Right cardiac atrium (tissue), 5 donors: ENCODE measurements around the gene NAT14. TPM values are rescaled to one million over a fixed set of nuclear protein-coding genes. Genes with fewer than 3 reads are reported as not detected.
"Not testable (repeated sequence)": the region's sequence is repeated elsewhere in the genome, so short reads cannot be mapped to it uniquely, and the experiment has no call there.

Experiments used
- ATAC-seq, 2 donors: fragments of 200-7000 bp; cut with Tn5 transposase; one replicate each; pipeline versions ENCODE4 v1.8.0 to v1.9.1; 2020; ENCODE audit warnings: moderate library complexity in 2 of 2, mild to moderate bottlenecking in 1 of 2
- DNase-seq, 3 donors: peaks; one replicate each; pipeline ENCODE4 v3.0.0-alpha.2; 2020
- H3K27ac ChIP-seq: one replicate; pipeline ENCODE4 v1.5.1; 2013; ENCODE audit warnings: mild to moderate bottlenecking, low read length, control low read depth, moderate library complexity
- H3K27me3 ChIP-seq: one replicate; pipeline ENCODE4 v1.6.1; 2013; ENCODE audit not compliant: control insufficient read depth, insufficient read depth
- H3K4me1 ChIP-seq: one replicate; pipeline ENCODE4 v1.6.1; 2013; ENCODE audit warnings: low read length; ENCODE audit not compliant: control insufficient read depth, insufficient read depth
- H3K4me3 ChIP-seq: one replicate; pipeline ENCODE4 v1.5.1; 2013; ENCODE audit warnings: low read length, control low read depth
- H3K9me3 ChIP-seq: one replicate; pipeline ENCODE4 v1.6.1; 2013; ENCODE audit warnings: low read length; ENCODE audit not compliant: control insufficient read depth
- WGBS: extraction: QIAGEN DNeasy Blood & Tissue Kit; methylation state at CpG from one replicate; pipeline ENCODE4 v1.1.7; 2013; 5-methylcytosine and 5-hydroxymethylcytosine counted together
- intact Hi-C, 4 donors: fragments of 100-400 bp; cut with DNase I; formaldehyde crosslinking; loops; one replicate each; pipeline versions ENCODE4 v1.11.0 to v1.14.0; 2022 to 2023
- polyA plus RNA-seq: library from polyadenylated mRNA; stranded (reverse); fragments of 200-250 nt; gene quantifications from one replicate; pipeline ENCODE4 v1.2.3, GENCODE V29; 2013
- total RNA-seq, 4 donors: library from RNA; stranded (reverse); fragmentation: NEBNext Ultra II Directional; extraction: Animal tissue kit (Norgen Biotek cat#: 25700); gene quantifications; one replicate each; pipeline ENCODE4 v1.2.1, GENCODE V29; 2021
- donor health status: healthy with polysubstance abuse.
- donor health status: DM: no; HTN: yes; CAD: no.
- donor health status: DM: no; HTN: no; CAD: no.
- donor health status: DM: no; HTN: yes; CAD: no; lungs with severe emphysema.
- donor health status: DM: yes; HTN: yes; CAD: no.

Gene NAT14
- total and polyA plus RNA-seq, 5 donors: 13.6 to 20.8 (median 15.5) TPM

DNA sequence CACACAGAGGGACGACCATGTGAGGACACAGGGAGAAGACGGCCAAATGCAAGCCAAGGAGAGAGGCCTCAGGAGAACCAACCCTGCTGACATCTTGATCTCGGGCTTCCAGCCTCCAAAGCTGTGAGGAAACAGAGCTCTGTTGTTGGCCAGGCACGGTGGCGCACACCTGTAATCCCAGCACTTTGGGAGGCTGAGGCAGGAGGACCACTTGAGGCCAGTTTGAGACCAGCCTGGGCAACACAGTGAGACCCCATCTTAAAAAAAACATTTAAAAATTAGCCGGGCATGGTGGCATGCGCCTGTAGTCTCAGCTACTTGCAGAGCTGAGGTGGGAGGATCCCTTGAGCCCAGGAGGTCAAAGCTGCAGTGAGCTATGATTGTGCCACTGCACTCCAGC, 49.3 kb downstream of the NAT14 start:
- intact Hi-C loops: not testable (repeated sequence)

GRCh38 chr19:55535173-55535964, 50.4 kb downstream of the NAT14 start:
- 69% methylated on average over 12 of the region's 12 CpGs for WGBS
- peak in 2 of 3 donors; percentile 28 to 53 for DNase-seq
- Histone ChIP-seq H3K9me3 (no peaks in the 10 kb centered on the region), H3K27me3 (no peaks in the 10 kb centered on the region), H3K4me3 (peak overlapping the region; percentile 63), H3K27ac (peak overlapping the region; percentile 26), H3K4me1 (no peaks in the 10 kb centered on the region)
- intact Hi-C loops: no loop called here
- peak; percentile 3 to 19 for ATAC-seq

More for the DNA sequence above, 49.3 kb downstream of the NAT14 start:
- 77% methylated on average over 7 of the region's 7 CpGs for WGBS
- H3K4me3 ChIP-seq, H3K27ac ChIP-seq, H3K9me3 ChIP-seq, H3K4me1 ChIP-seq, H3K27me3 ChIP-seq, ATAC-seq: not testable (repeated sequence)
- DNase-seq: peak in 2 of 3 donors; percentile 10 to 27

- Histone ChIP-seq H3K27me3 (no peaks in the 10 kb centered on the region), H3K9me3 (no peaks in the 10 kb centered on the region), H3K27ac (peak overlapping the region; percentile 44), H3K4me1 (no peaks in the 10 kb centered on the region), H3K4me3 (peak overlapping the region; percentile 63)
- intact Hi-C loops: no loop called here
- WGBS: 72% methylated on average over 22 of the region's 22 CpGs
- DNase-seq (peak in 2 of 3 donors; percentile 54 to 61), ATAC-seq (peak; percentile 5 to 7)
Observed at GRCh38 chr19:55535965-55536350, 51.0 kb downstream of the NAT14 start.

DNA sequence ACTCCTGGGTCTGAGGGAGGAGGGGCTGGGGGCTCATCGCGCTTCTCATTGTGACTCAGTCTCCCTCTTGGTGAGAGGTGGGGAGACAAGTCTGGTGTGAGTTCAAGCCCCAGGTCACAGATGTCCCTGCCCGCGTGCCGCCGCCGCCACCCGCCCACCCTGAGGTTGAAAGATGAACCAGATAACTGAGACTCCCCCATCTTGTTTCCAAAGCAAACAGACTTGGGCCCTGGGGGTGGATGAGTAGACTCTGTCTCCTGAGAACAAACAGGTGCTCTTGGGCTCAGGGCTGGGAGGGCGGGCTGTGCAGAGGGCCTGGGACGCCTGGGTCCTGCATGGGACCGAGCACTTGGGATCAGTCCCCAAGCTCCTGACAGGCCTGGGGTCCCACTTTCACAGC, 51.4 kb downstream of the NAT14 start:
- Histone ChIP-seq H3K9me3 (no peaks in the 10 kb centered on the region), H3K4me3 (peak overlapping the region; percentile 63), H3K4me1 (no peaks in the 10 kb centered on the region), H3K27me3 (no peaks in the 10 kb centered on the region), H3K27ac (peak overlapping the region; percentile 44)
- ATAC-seq: no peak
- 73% methylated on average over 11 of the region's 11 CpGs for WGBS
- intact Hi-C loops: no loop called here
- DNase-seq: peak in 2 of 3 donors; percentile 19 to 49

Other genes starting within 250 kb of the NAT14 start
- gene PPP6R1, start 226.2 kb upstream of the NAT14 start, total RNA-seq: 10 to 100 TPM; 39.3 to 43.5 (median 41.4) TPM
- gene PPP6R1, start 226.2 kb upstream of the NAT14 start, polyA plus RNA-seq: 31.7 TPM
- gene HSPBP1, start 205.1 kb upstream of the NAT14 start, total RNA-seq: 10 to 100 TPM; 27.7 to 35.1 (median 31.3) TPM
- 48.0 TPM for gene HSPBP1, start 205.1 kb upstream of the NAT14 start, polyA plus RNA-seq
- 10 to 100 TPM; 17.2 to 20.5 (median 19.5) TPM for gene BRSK1, start 201.2 kb upstream of the NAT14 start, total RNA-seq
- 11.9 TPM for gene BRSK1, start 201.2 kb upstream of the NAT14 start, polyA plus RNA-seq
- gene TMEM150B, start 159.8 kb upstream of the NAT14 start, total RNA-seq: 1 to 10 TPM; 2.0 to 2.4 (median 2.2) TPM
- 0.68 TPM for gene TMEM150B, start 159.8 kb upstream of the NAT14 start, polyA plus RNA-seq
- 1 to 10 TPM; 6.7 to 9.8 (median 8.4) TPM for gene KMT5C, start 145.3 kb upstream of the NAT14 start, total RNA-seq
- gene KMT5C, start 145.3 kb upstream of the NAT14 start, polyA plus RNA-seq: 6.3 TPM
- gene COX6B2, start 130.5 kb upstream of the NAT14 start, total RNA-seq: not detected
- not detected for gene COX6B2, start 130.5 kb upstream of the NAT14 start, polyA plus RNA-seq
- gene GARIN5B, start 121.9 kb upstream of the NAT14 start, total RNA-seq: not detected
- not detected for gene GARIN5B, start 121.9 kb upstream of the NAT14 start, polyA plus RNA-seq
- not detected for gene IL11, start 114.7 kb upstream of the NAT14 start, total RNA-seq
- gene IL11, start 114.7 kb upstream of the NAT14 start, polyA plus RNA-seq: not detected
- gene TMEM190, start 108.4 kb upstream of the NAT14 start, total RNA-seq: not detected
- not detected for gene TMEM190, start 108.4 kb upstream of the NAT14 start, polyA plus RNA-seq
- gene TMEM238, start 100.9 kb upstream of the NAT14 start, total RNA-seq: 1 to 10 TPM in 1 of 4 donors, under 1 TPM in 3; 0.47 to 1.2 (median 0.56) TPM
- gene TMEM238, start 100.9 kb upstream of the NAT14 start, polyA plus RNA-seq: 0.14 TPM
- gene RPL28, start 99.3 kb upstream of the NAT14 start, total RNA-seq: 1,000 to 10,000 TPM in 1 of 4 donors, 100 to 1,000 TPM in 3; 656 to 1,015 (median 735) TPM
- 806 TPM for gene RPL28, start 99.3 kb upstream of the NAT14 start, polyA plus RNA-seq
- gene UBE2S, start 77.4 kb upstream of the NAT14 start, total RNA-seq: 10 to 100 TPM; 21.0 to 32.7 (median 27.8) TPM
- gene UBE2S, start 77.4 kb upstream of the NAT14 start, polyA plus RNA-seq: 12.2 TPM
- gene SHISA7, start 41.9 kb upstream of the NAT14 start, total RNA-seq: not detected
- gene SHISA7, start 41.9 kb upstream of the NAT14 start, polyA plus RNA-seq: 0.05 TPM
- 10 to 100 TPM; 49.6 to 73.9 (median 62.0) TPM for gene ISOC2, start 23.5 kb upstream of the NAT14 start, total RNA-seq
- gene ISOC2, start 23.5 kb upstream of the NAT14 start, polyA plus RNA-seq: 111 TPM
- not detected for gene C19orf85, start 20.4 kb upstream of the NAT14 start, total RNA-seq
- gene C19orf85, start 20.4 kb upstream of the NAT14 start, polyA plus RNA-seq: not detected
- gene ZNF628, start 8.6 kb upstream of the NAT14 start, total RNA-seq: 1 to 10 TPM; 5.6 to 8.1 (median 6.7) TPM
- 7.7 TPM for gene ZNF628, start 8.6 kb upstream of the NAT14 start, polyA plus RNA-seq
- 10 to 100 TPM in 1 of 4 donors, 1 to 10 TPM in 3; 6.8 to 10.2 (median 8.1) TPM for gene SSC5D, start 3.2 kb downstream of the NAT14 start, total RNA-seq
- gene SSC5D, start 3.2 kb downstream of the NAT14 start, polyA plus RNA-seq: 4.4 TPM
- gene SBK2, start 51.9 kb downstream of the NAT14 start, total RNA-seq: 100 to 1,000 TPM; 205 to 239 (median 209) TPM
- gene SBK2, start 51.9 kb downstream of the NAT14 start, polyA plus RNA-seq: 228 TPM
- gene SBK3, start 60.4 kb downstream of the NAT14 start, total RNA-seq: 100 to 1,000 TPM in 2 of 4 donors, 10 to 100 TPM in 2; 80.3 to 211 (median 109) TPM
- gene SBK3, start 60.4 kb downstream of the NAT14 start, polyA plus RNA-seq: 103 TPM
- gene ZNF579, start 95.7 kb downstream of the NAT14 start, total RNA-seq: 10 to 100 TPM; 12.4 to 15.5 (median 14.2) TPM
- 10.2 TPM for gene ZNF579, start 95.7 kb downstream of the NAT14 start, polyA plus RNA-seq
- 10 to 100 TPM; 17.5 to 20.0 (median 18.4) TPM for gene FIZ1, start 114.3 kb downstream of the NAT14 start, total RNA-seq
- 16.3 TPM for gene FIZ1, start 114.3 kb downstream of the NAT14 start, polyA plus RNA-seq
- 10 to 100 TPM; 11.4 to 18.5 (median 17.5) TPM for gene ZNF524, start 115.1 kb downstream of the NAT14 start, total RNA-seq
- 27.1 TPM for gene ZNF524, start 115.1 kb downstream of the NAT14 start, polyA plus RNA-seq
- 10 to 100 TPM; 19.4 to 20.8 (median 20.2) TPM for gene ZNF865, start 120.5 kb downstream of the NAT14 start, total RNA-seq
- gene ZNF865, start 120.5 kb downstream of the NAT14 start, polyA plus RNA-seq: 17.2 TPM
- 10 to 100 TPM; 11.5 to 16.3 (median 13.3) TPM for gene ZNF784, start 139.4 kb downstream of the NAT14 start, total RNA-seq
- 13.0 TPM for gene ZNF784, start 139.4 kb downstream of the NAT14 start, polyA plus RNA-seq
- gene ZNF580, start 155.8 kb downstream of the NAT14 start, total RNA-seq: 10 to 100 TPM; 23.7 to 32.0 (median 28.9) TPM
- gene ZNF580, start 155.8 kb downstream of the NAT14 start, polyA plus RNA-seq: 18.7 TPM
- gene ZNF581, start 158.5 kb downstream of the NAT14 start, total RNA-seq: 10 to 100 TPM in 1 of 4 donors, 1 to 10 TPM in 3; 7.7 to 12.5 (median 9.3) TPM
- 6.3 TPM for gene ZNF581, start 158.5 kb downstream of the NAT14 start, polyA plus RNA-seq
- 10 to 100 TPM; 23.6 to 26.6 (median 24.3) TPM for gene CCDC106, start 163.0 kb downstream of the NAT14 start, total RNA-seq
- 30.4 TPM for gene CCDC106, start 163.0 kb downstream of the NAT14 start, polyA plus RNA-seq
- 100 to 1,000 TPM in 1 of 4 donors, 10 to 100 TPM in 3; 87.5 to 101 (median 90.4) TPM for gene U2AF2, start 169.8 kb downstream of the NAT14 start, total RNA-seq
- 76.0 TPM for gene U2AF2, start 169.8 kb downstream of the NAT14 start, polyA plus RNA-seq
- 100 to 1,000 TPM; 175 to 232 (median 208) TPM for gene EPN1, start 190.0 kb downstream of the NAT14 start, total RNA-seq
- 187 TPM for gene EPN1, start 190.0 kb downstream of the NAT14 start, polyA plus RNA-seq